Ishikawa (cell line): Measurements from ENCODE around the gene TBC1D1.

Experiments
- EGR1 ChIP-seq: IDR thresholded peaks from 2 replicates; pipeline ENCODE4 v1.6.1; 2012
- EP300 ChIP-seq: IDR thresholded peaks from 2 replicates; pipeline ENCODE4 v1.6.1; 2012; ENCODE audit warnings: borderline replicate concordance
- MAX ChIP-seq: IDR thresholded peaks from 2 replicates; pipeline ENCODE4 v1.6.1; 2012
- RAD21 ChIP-seq: IDR thresholded peaks from 2 replicates; pipeline ENCODE4 v1.6.1; 2012; ENCODE audit warnings: low read depth
- TAF1 ChIP-seq: IDR thresholded peaks from 2 replicates; pipeline ENCODE4 v1.6.1; 2012; ENCODE audit warnings: low read depth, mild to moderate bottlenecking
- TCF12 ChIP-seq: IDR thresholded peaks from 2 replicates; pipeline ENCODE4 v1.6.1; 2012; ENCODE audit warnings: low read depth
- TEAD4 ChIP-seq: IDR thresholded peaks from 2 replicates; pipeline ENCODE4 v1.6.1; 2012
- ZBTB7A ChIP-seq: IDR thresholded peaks from 2 replicates; pipeline ENCODE4 v1.6.1; 2012; ENCODE audit warnings: low read depth
- TF ChIP-seq, protein P1 (sequence below): IDR thresholded peaks from 2 replicates; pipeline ENCODE4 v1.6.1; 2012; ENCODE audit warnings: low read depth, mild to moderate bottlenecking

- TF ChIP-seq RAD21 (no peak), TEAD4 (no peak), MAX (no peak), TAF1 (no peak), TCF12 (no peak), EGR1 (no peak), ZBTB7A (no peak), EP300 (no peak)
- TF ChIP-seq, protein P1, sequence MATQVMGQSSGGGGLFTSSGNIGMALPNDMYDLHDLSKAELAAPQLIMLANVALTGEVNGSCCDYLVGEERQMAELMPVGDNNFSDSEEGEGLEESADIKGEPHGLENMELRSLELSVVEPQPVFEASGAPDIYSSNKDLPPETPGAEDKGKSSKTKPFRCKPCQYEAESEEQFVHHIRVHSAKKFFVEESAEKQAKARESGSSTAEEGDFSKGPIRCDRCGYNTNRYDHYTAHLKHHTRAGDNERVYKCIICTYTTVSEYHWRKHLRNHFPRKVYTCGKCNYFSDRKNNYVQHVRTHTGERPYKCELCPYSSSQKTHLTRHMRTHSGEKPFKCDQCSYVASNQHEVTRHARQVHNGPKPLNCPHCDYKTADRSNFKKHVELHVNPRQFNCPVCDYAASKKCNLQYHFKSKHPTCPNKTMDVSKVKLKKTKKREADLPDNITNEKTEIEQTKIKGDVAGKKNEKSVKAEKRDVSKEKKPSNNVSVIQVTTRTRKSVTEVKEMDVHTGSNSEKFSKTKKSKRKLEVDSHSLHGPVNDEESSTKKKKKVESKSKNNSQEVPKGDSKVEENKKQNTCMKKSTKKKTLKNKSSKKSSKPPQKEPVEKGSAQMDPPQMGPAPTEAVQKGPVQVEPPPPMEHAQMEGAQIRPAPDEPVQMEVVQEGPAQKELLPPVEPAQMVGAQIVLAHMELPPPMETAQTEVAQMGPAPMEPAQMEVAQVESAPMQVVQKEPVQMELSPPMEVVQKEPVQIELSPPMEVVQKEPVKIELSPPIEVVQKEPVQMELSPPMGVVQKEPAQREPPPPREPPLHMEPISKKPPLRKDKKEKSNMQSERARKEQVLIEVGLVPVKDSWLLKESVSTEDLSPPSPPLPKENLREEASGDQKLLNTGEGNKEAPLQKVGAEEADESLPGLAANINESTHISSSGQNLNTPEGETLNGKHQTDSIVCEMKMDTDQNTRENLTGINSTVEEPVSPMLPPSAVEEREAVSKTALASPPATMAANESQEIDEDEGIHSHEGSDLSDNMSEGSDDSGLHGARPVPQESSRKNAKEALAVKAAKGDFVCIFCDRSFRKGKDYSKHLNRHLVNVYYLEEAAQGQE, result no peak
Observed at GRCh38 chr4:37995299-37995821, 104.5 kb downstream of the TBC1D1 start.
